HepG2 (cell line): ENCODE data around the gene AKTIP. TPM values are rescaled to one million over a fixed set of nuclear protein-coding genes. Genes with fewer than 3 reads are reported as not detected.

Source experiments
- ATRX ChIP-seq: sonication (generic); formaldehyde crosslinking; IDR thresholded peaks from 2 replicates; pipeline ENCODE4 v1.4.0; 2020; ENCODE audit warnings: missing genetic modification reagents, borderline replicate concordance
- FOXP1 ChIP-seq, 2 experiments: fragments of 450-650 bp in 1 of 2; IDR thresholded peaks; 2 replicates each; pipeline ENCODE4 v1.6.1; 2017 to 2018; ENCODE audit warnings: antibody characterized with exemption in 1 of 2
- KDM2A ChIP-seq: sonication (generic); formaldehyde crosslinking; IDR thresholded peaks from 2 replicates; pipeline ENCODE4 v1.4.0; 2020; ENCODE audit warnings: low read depth, missing genetic modification reagents, borderline replicate concordance
- KLF12 ChIP-seq: sonication (generic); formaldehyde crosslinking; IDR thresholded peaks from 2 replicates; pipeline ENCODE4 v1.4.0; 2020; ENCODE audit warnings: missing genetic modification reagents, borderline replicate concordance
- LRRFIP1 ChIP-seq: sonication (generic); formaldehyde crosslinking; conservative IDR thresholded peaks from 2 replicates; pipeline ENCODE4 v1.4.0; 2020; ENCODE audit warnings: missing genetic modification reagents
- MATR3 ChIP-seq: sonication (generic); formaldehyde crosslinking; IDR thresholded peaks from 2 replicates; pipeline ENCODE4 v1.4.0; 2020; ENCODE audit warnings: missing genetic modification reagents
- MIER3 ChIP-seq: IDR thresholded peaks from 2 replicates; pipeline ENCODE4 v1.6.1; 2016; ENCODE audit warnings: missing compliant biosample characterization, borderline replicate concordance
- PRPF4 ChIP-seq: fragments of 200-400 bp; formaldehyde crosslinking; IDR thresholded peaks from 2 replicates; pipeline ENCODE4 v1.6.1; 2016; ENCODE audit warnings: low read length, low read depth; ENCODE audit not compliant: poor library complexity, severe bottlenecking
- ZNF326 ChIP-seq: sonication (generic); formaldehyde crosslinking; IDR thresholded peaks from 2 replicates; pipeline ENCODE4 v1.4.0; 2020; ENCODE audit warnings: missing genetic modification reagents, borderline replicate concordance
- ZNF407 ChIP-seq: sonication (generic); formaldehyde crosslinking; IDR thresholded peaks from one replicate; pipeline ENCODE4 v1.5.1; 2020; ENCODE audit warnings: mild to moderate bottlenecking, missing genetic modification reagents; ENCODE audit errors: not compliant biosample characterization
- ZNF451 ChIP-seq: sonication (generic); formaldehyde crosslinking; IDR thresholded peaks from 2 replicates; pipeline ENCODE4 v1.5.0; 2020; ENCODE audit warnings: mild to moderate bottlenecking, missing genetic modification reagents
- ZNF691 ChIP-seq: sonication (generic); formaldehyde crosslinking; IDR thresholded peaks from 2 replicates; pipeline ENCODE4 v1.4.0; 2020; ENCODE audit warnings: missing genetic modification reagents, low read depth, mild to moderate bottlenecking, borderline replicate concordance
- ZNF782 ChIP-seq: sonication (generic); formaldehyde crosslinking; IDR thresholded peaks from 2 replicates; pipeline ENCODE4 v1.4.0; 2020; ENCODE audit warnings: missing genetic modification reagents, mild to moderate bottlenecking, borderline replicate concordance
- polyA plus RNA-seq, 8 experiments: library from polyadenylated mRNA; depleted of rRNA in 3 of 8; stranded (reverse) in 7 of 8; unstranded in 1 of 8; fragments of >200 nt; fragmentation: Illumina TruSeq in 4 of 8; extraction: Trizol in 4 of 8; gene quantifications; 2 replicates each; pipeline versions ENCODE4 v1.2.1 to v1.2.3, GENCODE V29; 2011 to 2016; ENCODE audit warnings: low read depth in 4 of 8, missing spikeins in 1 of 8, mixed read lengths in 1 of 8; ENCODE audit not compliant: insufficient read depth in 1 of 8
- total RNA-seq, 5 experiments: library from RNA; depleted of rRNA; stranded (reverse); fragments of >200 nt; fragmentation: Illumina TruSeq; extraction: Trizol; gene quantifications; 2 replicates each; pipeline ENCODE4 v1.2.3, GENCODE V29; 2016; ENCODE audit warnings: low read depth in 1 of 5
- TF ChIP-seq, protein P1 (sequence below): sonication (generic); formaldehyde crosslinking; IDR thresholded peaks from 2 replicates; pipeline ENCODE4 v1.8.0; 2022; ENCODE audit warnings: missing genetic modification reagents, mild to moderate bottlenecking, borderline replicate concordance

AKTIP gene
- total and polyA plus RNA-seq, 2 of the 13 experiments (the other 11 are each of a cell fraction or from before 2014, with no cell fraction given) = 28.8 to 49.0 TPM

DNA sequence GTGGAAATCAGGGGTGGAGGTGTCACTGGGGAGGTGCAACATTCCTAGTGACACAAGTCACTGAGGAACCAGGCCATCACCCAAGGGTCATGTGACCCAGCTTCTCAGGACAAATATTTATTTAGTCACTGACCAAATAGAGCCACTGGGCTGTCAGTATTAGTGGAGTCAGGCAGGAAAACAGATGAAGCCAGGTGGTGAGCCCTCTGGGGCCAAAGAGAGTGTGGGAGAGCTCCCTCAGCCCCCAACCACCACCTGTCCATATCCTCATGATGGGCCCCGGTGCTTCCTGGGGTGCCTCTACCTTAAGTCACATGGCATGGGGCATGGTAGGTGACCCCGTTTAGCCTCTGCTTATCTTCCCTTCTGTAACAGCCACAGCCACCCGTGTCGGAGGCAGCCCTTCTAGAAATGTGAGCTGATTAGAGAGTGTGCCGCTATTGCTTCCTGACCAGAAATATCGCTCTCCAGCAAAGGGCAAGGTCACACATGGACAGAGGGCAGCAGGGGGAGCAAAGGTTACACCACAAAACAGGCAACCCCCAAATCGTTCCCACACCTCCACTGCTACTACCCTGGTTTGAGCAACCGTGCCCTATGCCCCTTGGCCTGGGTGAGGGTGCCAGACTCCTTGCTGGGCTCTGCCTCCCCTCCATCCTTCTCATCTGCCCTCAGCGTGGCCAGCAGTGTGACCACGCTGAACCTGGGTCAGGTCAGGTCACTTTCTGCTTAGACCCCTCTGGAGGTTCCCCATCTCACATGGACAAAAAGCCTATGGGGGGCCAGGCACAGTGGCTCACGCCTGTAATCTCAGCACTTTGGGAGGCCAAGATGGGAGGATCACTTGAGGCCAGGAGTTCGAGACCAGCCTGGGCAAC lies 8.6 kb upstream of the AKTIP start (continued):
- TF ChIP-seq LRRFIP1 = no peak
- TF ChIP-seq ATRX = no peak
- no peak; the same call in 1 of the 2 replicates for TF ChIP-seq ZNF691
- peak; percentile 69 for TF ChIP-seq KDM2A
- TF ChIP-seq PRPF4 = no peak
- peak; percentile 23; the same call in 1 of the 2 replicates for TF ChIP-seq MIER3
- no peak for TF ChIP-seq ZNF451 (CRISPR knock-in tag)
- no peak for TF ChIP-seq FOXP1 (IDR thresholded peaks at IDR 0.05)
- TF ChIP-seq FOXP1 (CRISPR knock-in tag; IDR thresholded peaks at IDR 0.05) = peak; percentile 69
- TF ChIP-seq ZNF326 (CRISPR knock-in tag) = no peak
- TF ChIP-seq MATR3 = no peak
- TF ChIP-seq ZNF407 (CRISPR knock-in tag) = peak; percentile 60
- TF ChIP-seq KLF12 (CRISPR knock-in tag) = no peak
- no peak for TF ChIP-seq ZNF782 (CRISPR knock-in tag)
- TF ChIP-seq, protein P1, sequence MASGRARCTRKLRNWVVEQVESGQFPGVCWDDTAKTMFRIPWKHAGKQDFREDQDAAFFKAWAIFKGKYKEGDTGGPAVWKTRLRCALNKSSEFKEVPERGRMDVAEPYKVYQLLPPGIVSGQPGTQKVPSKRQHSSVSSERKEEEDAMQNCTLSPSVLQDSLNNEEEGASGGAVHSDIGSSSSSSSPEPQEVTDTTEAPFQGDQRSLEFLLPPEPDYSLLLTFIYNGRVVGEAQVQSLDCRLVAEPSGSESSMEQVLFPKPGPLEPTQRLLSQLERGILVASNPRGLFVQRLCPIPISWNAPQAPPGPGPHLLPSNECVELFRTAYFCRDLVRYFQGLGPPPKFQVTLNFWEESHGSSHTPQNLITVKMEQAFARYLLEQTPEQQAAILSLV (CRISPR knock-in tag) = peak; percentile 90; the same call in 1 of the 2 replicates
